Subcutaneous adipose tissue (tissue), 4 donors: ENCODE measurements around the gene TGIF1. TPM values are rescaled to one million over a fixed set of nuclear protein-coding genes. Genes with fewer than 3 reads are reported as not detected.

ENCODE experiments used
- CTCF ChIP-seq: fragments of 450-650 bp; IDR thresholded peaks from one replicate; pipeline ENCODE4 v1.5.1; 2016; ENCODE audit warnings: low read depth, mild to moderate bottlenecking, control low read depth, antibody characterized with exemption, moderate library complexity
- total RNA-seq, 4 donors: library from RNA; depleted of rRNA; stranded (reverse); fragments of >200 nt; gene quantifications; one replicate each; pipeline ENCODE4 v1.1.0, GENCODE V29; 2016

The TGIF1 gene
- total RNA-seq, 4 donors from 2014 or later, result 40.6 to 80.2 (median 62.3) TPM

DNA sequence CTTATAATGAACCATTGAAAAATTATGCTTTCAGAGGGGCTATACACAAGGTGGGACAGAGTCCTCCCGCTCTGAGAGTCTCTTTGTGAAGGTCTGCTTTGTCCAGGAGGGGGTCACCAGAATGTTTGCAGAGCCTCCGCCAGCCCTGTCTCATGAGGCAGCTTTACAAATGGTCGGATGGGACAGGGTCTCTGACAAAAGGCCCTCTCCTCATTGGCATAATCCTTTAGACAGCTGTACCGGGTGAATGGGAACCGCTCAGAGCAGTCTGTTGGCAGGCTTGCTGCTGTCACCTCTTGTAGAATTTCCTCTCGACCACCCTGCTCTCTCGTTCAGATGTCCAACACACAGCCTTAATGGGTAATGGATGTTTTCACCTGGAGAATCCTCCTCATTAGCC, 40.2 kb upstream of the TGIF1 start:
- no peak for TF ChIP-seq CTCF

DNA sequence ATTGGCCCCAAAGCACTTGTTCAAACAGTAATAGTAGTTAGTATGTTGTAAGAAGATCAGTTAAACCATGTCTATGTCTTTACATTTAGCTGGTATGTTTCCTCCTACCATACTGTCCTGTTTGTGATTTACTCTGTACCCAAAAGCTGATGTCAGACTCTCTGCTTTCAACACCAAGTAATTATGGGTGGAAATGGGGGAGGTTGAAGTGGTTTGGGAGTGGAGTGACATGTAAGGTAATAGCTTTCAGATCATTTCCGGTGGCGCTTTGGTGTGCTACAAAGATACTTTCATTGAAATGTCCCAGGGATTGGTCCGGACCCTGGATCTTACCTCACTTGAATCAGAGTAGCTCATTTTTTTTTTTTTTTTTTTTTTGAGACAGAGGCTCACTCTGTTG, 39.7 kb upstream of the TGIF1 start:
- TF ChIP-seq CTCF, result no peak

DNA sequence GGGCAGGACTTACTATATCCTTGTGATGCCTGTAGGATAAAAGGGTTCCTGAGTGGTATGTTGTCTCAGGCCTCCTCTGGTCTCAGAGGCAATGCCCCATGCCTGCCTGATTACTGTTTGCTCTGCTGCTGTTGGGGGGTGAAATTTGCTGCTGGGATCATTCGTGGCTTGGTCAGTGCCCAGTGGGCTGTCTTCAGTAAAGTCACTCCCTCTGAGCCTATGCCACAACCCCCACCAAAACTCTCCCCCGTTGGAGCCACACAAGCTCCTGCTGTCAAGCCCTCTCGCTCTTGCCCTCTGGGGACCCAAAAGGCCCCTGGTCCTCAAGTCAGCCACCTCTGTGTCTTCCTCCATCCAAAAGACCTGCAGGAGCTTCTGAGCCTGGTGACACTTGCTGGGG, 38.6 kb upstream of the TGIF1 start:
- TF ChIP-seq CTCF, result no peak

DNA sequence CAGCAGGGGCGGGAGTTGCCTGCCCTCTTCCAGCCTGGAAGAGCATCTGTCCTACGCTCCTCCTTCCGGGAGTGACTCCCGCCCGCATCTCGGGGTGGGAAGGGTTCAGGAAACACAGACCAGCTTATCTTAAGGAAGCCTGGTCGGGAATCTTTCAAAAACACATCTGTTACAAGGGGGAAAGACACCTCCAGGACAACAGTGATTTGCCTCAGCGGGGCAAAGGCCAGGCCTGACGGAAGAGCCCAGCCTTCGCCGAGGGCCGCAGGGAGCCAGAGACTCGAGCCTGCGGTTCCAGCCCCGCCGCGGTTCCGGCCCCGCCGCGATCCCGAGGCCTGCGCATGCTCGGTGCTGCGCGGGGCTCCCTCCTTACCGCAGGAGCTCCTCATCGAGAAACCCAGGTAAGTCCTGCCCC, 38.1 kb upstream of the TGIF1 start:
- no peak for TF ChIP-seq CTCF

DNA sequence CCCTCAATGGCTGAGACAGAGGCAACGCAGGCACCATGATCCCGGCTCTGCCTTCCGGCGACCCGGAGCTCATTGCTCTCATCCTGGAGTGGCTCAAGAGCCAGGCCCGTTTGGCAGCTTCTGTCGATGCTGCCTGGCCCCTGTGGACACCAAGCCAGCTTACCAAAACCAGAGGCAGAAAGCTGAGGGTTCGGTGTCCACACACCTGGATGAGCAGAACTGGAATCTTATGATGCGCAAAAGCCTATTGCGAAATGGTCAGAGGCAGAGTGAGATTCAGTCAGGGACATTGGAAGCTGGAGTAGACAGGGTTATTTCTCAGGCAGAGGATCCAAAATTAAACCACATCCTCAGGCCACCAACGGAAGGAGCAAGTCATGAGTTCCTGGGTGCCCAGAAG, 34.9 kb upstream of the TGIF1 start:
- TF ChIP-seq CTCF, result no peak

DNA sequence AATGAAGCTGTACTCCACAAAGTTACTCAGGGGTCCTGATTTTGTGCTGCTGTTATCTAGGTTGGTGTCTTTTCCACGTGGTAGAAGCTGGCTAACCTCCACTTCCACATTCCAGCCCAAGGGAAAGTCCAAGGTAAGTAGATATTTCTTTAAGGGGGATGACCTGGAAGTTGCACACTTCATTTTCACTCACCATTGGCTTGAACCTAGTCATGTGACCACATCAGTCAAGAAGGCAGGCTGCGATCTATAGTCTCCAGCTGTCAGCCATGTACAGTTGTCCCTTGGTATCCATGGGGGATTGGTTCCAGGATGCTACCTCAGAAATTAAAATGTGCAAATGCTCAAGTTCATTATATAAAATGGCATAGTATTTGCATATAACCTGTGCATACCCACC, 31.9 kb upstream of the TGIF1 start:
- no peak for TF ChIP-seq CTCF

GRCh38 chr18:3420919-3421279, 29.1 kb upstream of the TGIF1 start:
- no peak for TF ChIP-seq CTCF

DNA sequence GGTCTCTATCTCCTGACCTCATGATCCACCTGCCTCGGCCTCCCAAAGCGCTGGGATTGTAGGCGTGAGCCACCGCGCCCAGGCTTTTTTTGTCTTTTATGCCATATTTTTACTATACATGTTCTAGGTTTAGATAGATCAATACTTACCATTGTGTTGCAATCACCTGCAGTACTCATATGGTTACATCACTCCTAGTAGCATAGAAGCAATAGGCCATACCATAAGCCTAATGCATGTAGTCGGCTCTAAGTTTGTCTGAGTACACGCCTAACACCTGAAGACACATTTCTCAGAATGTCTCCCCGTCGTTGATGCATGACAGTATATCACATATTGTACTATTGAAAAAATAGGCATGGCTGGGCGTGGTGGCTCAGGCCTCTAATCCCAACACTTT, 27.1 kb upstream of the TGIF1 start:
- TF ChIP-seq CTCF, result no peak
